HEK293T (cell line): ENCODE measurements around the gene DPPA2.

ENCODE experiments used
- BHLHE40 ChIP-seq: fragments of 450-650 bp; IDR thresholded peaks from 2 replicates; pipeline ENCODE4 v1.6.1; 2016; ENCODE audit warnings: mild to moderate bottlenecking, moderate library complexity, borderline replicate concordance
- ELF4 ChIP-seq: fragments of 450-650 bp; IDR thresholded peaks from 2 replicates; pipeline ENCODE4 v1.6.1; 2017; ENCODE audit warnings: antibody characterized with exemption
- NFRKB ChIP-seq: fragments of 450-650 bp; IDR thresholded peaks from 2 replicates; pipeline ENCODE4 v1.6.1; 2016; ENCODE audit warnings: mild to moderate bottlenecking, moderate library complexity

- TF ChIP-seq ELF4: no peak
- no peak for TF ChIP-seq BHLHE40
- TF ChIP-seq NFRKB: no peak
Measured at GRCh38 chr3:109337393-109337792, 21.1 kb upstream of the DPPA2 start, which contains the start of gene DPPA4.
